Activated B cell treated with CpG ODN at 0.5 μM for 24 hours (primary cell): ENCODE results near the gene METAP2. TPM values are rescaled to one million over a fixed set of nuclear protein-coding genes. Genes with fewer than 3 reads are reported as not detected.

ENCODE experiments used
- ATAC-seq: fragments of 200-7000 bp; cut with Tn5 transposase; one replicate; pipeline ENCODE4 v1.10.0; 2021; ENCODE audit warnings: low read depth, mild to moderate bottlenecking, moderate library complexity
- CTCF ChIA-PET: fragments of 350-600 bp; sonication (Branson Sonifier 250); formaldehyde crosslinking; loops from one replicate; lab custom pipeline; 2021; ENCODE audit warnings: antibody characterized with exemption; lab: Charles Lee
- POLR2A ChIA-PET: fragments of 350-600 bp; sonication (Branson Sonifier 250); formaldehyde crosslinking; loops from one replicate; lab custom pipeline; 2021; ENCODE audit warnings: antibody characterized with exemption; lab: Charles Lee
- DNase-seq: peaks from one replicate; pipeline ENCODE4 v3.0.0; 2022
- H3K27ac Mint-ChIP-seq: one replicate; pipeline ENCODE4 v1.8.0; 2020; ENCODE audit warnings: mixed read lengths
- H3K27me3 Mint-ChIP-seq: one replicate; pipeline ENCODE4 v1.8.0; 2021; ENCODE audit warnings: mixed read lengths
- H3K36me3 Mint-ChIP-seq: one replicate; pipeline ENCODE4 v1.8.0; 2021; ENCODE audit warnings: low read depth, mixed read lengths
- H3K4me1 Mint-ChIP-seq: one replicate; pipeline ENCODE4 v1.8.0; 2021; ENCODE audit warnings: mixed read lengths
- H3K4me3 Mint-ChIP-seq: one replicate; pipeline ENCODE4 v1.8.0; 2020; ENCODE audit warnings: mild to moderate bottlenecking, mixed read lengths
- H3K9me3 Mint-ChIP-seq: one replicate; pipeline ENCODE4 v1.8.0; 2020; ENCODE audit warnings: mixed read lengths
- CTCF ChIP-seq: fragments of 200-600 bp; IDR thresholded peaks from one replicate; pipeline ENCODE4 v1.8.0; 2022; ENCODE audit warnings: antibody characterized with exemption, mild to moderate bottlenecking
- intact Hi-C: fragments of 100-400 bp; cut with micrococcal nuclease; formaldehyde crosslinking; loops from one replicate; pipeline ENCODE4 v1.15.1; 2024
- total RNA-seq: library from RNA; stranded (reverse); gene quantifications from 2 replicates; pipeline ENCODE4 v1.2.3, GENCODE V29; 2022

Gene METAP2
- total RNA-seq, 1 donor from 2014 or later = 63.0 TPM

GRCh38 chr12:95538656-95539055 is 64.7 kb downstream of the METAP2 start:
- H3K27me3 Mint-ChIP-seq = no peaks in the 10 kb centered on the region
- POLR2A ChIA-PET = no interaction called here
- H3K9me3 Mint-ChIP-seq = no peaks in the 10 kb centered on the region
- ATAC-seq (no peak), DNase-seq (no peak)
- H3K4me3 Mint-ChIP-seq = no peak overlapping the region
- H3K27ac Mint-ChIP-seq = no peak overlapping the region
- H3K36me3 Mint-ChIP-seq = no peaks in the 10 kb centered on the region
- CTCF ChIA-PET = interaction anchor here (1.1 to 5.7 kb wide), 2 partner anchors 9 to 421 kb away, joined by 5 to 102 read pairs; no protein-coding TSS in a partner anchor
- TF ChIP-seq CTCF = no peak
- H3K4me1 Mint-ChIP-seq = no peaks in the 10 kb centered on the region
- intact Hi-C loops = loop anchor here (10.0 kb wide), 1 partner anchor 264 kb away; no protein-coding TSS in a partner anchor

GRCh38 chr12:95541436-95541835 is 67.5 kb downstream of the METAP2 start:
- H3K27ac Mint-ChIP-seq = no peak overlapping the region
- CTCF ChIA-PET = no interaction called here
- no peaks in the 10 kb centered on the region for H3K27me3 Mint-ChIP-seq
- no peaks in the 10 kb centered on the region for H3K36me3 Mint-ChIP-seq
- ATAC-seq = no peak
- DNase-seq = no peak
- intact Hi-C loops = no loop called here
- peaks cover 1% of the 10 kb centered on the region for H3K4me1 Mint-ChIP-seq
- TF ChIP-seq CTCF = no peak
- H3K4me3 Mint-ChIP-seq = no peak overlapping the region
- POLR2A ChIA-PET = no interaction called here
- no peaks in the 10 kb centered on the region for H3K9me3 Mint-ChIP-seq

- Mint-ChIP-seq H3K36me3 (peaks cover 2% of the 10 kb centered on the region), H3K4me1 (peaks cover 12% of the 10 kb centered on the region), H3K4me3 (no peak overlapping the region), H3K27me3 (no peaks in the 10 kb centered on the region), H3K27ac (no peak overlapping the region), H3K9me3 (no peaks in the 10 kb centered on the region)
- no peak for TF ChIP-seq CTCF
- intact Hi-C loops = no loop called here
- ATAC-seq = no peak
- no peak for DNase-seq
- ChIA-PET CTCF (no interaction called here), POLR2A (interaction anchor here (0.7 kb wide), 1 partner anchor 109 kb away, joined by 3 read pairs; no protein-coding TSS in a partner anchor)
Measured at GRCh38 chr12:95543305-95543704, 69.4 kb downstream of the METAP2 start.

- ATAC-seq = no peak
- Mint-ChIP-seq H3K4me3 (no peak overlapping the region), H3K4me1 (peaks cover 17% of the 10 kb centered on the region), H3K9me3 (no peaks in the 10 kb centered on the region), H3K27ac (no peak overlapping the region), H3K27me3 (no peaks in the 10 kb centered on the region), H3K36me3 (peaks cover 2% of the 10 kb centered on the region)
- intact Hi-C loops = loop anchor here (5.0 kb wide), 2 partner anchors 327 to 1867 kb away; partner anchors contain the start of genes CRADD, FGD6 and VEZT
- CTCF ChIA-PET = interaction anchor here (1.4 kb wide), 1 partner anchor 10 kb away, joined by 7 read pairs; no protein-coding TSS in a partner anchor
- POLR2A ChIA-PET = no interaction called here
- no peak for TF ChIP-seq CTCF
- DNase-seq = no peak
Measured at GRCh38 chr12:95544756-95545155, 70.8 kb downstream of the METAP2 start.

GRCh38 chr12:95545303-95545702 is 71.4 kb downstream of the METAP2 start:
- peaks cover 2% of the 10 kb centered on the region for H3K36me3 Mint-ChIP-seq
- TF ChIP-seq CTCF = no peak
- H3K27me3 Mint-ChIP-seq = no peaks in the 10 kb centered on the region
- no peak overlapping the region for H3K4me3 Mint-ChIP-seq
- no peak for DNase-seq
- H3K9me3 Mint-ChIP-seq = no peaks in the 10 kb centered on the region
- ChIA-PET CTCF (interaction anchor here (1.4 kb wide), 1 partner anchor 11 kb away, joined by 7 read pairs; no protein-coding TSS in a partner anchor), POLR2A (no interaction called here)
- intact Hi-C loops = loop anchor here (5.0 kb wide), 2 partner anchors 328 to 1868 kb away; partner anchors contain the start of genes CRADD, FGD6 and VEZT
- ATAC-seq = no peak
- peaks cover 17% of the 10 kb centered on the region for H3K4me1 Mint-ChIP-seq
- H3K27ac Mint-ChIP-seq = no peak overlapping the region
